ENCODE results near the gene LRRC49. TPM values are rescaled to one million over a fixed set of nuclear protein-coding genes. Genes with fewer than 3 reads are reported as not detected.
"Not testable (repeated sequence)": the region's sequence is repeated elsewhere in the genome, so short reads cannot be mapped to it uniquely, and the experiment has no call there.

Gene LRRC49
- total and polyA plus RNA-seq, 5 donors, result 41.2 to 53.7 (median 48.3) TPM

DNA sequence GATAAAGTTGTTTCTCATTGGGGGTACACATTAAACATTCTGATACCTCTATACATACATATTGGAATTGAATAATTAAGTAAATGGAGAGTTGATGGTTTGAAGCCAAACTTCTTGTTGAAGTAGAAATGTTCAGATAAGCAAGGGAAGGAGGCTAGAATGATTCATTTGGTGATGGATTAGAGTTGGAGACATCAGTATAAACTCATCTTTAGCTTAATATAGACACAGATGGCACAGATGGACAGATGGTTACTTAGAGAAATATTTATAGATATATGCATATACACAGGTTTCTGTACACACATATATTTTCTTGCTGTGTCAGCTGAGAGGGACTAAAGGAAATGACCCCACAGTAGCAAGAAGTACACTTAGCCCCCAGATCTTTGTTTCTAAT lies 69.5 kb downstream of the LRRC49 start:
- intact Hi-C loops (cut with DNase I), result no loop called here
- no peak for ATAC-seq
- H3K27me3 ChIP-seq (ENCODE audit: control insufficient read depth, insufficient read depth), result no peaks in the 10 kb centered on the region
- no peaks in the 10 kb centered on the region for H3K4me1 ChIP-seq (ENCODE audit: control insufficient read depth, insufficient read depth, low read length)
- H3K4me3 ChIP-seq (ENCODE audit: low read length), result no peak overlapping the region
- no peak overlapping the region for H3K27ac ChIP-seq (ENCODE audit: low read length)
- DNase-seq, result no peak
- H3K9me3 ChIP-seq (ENCODE audit: control insufficient read depth, low read length), result no peaks in the 10 kb centered on the region

- Histone ChIP-seq H3K27ac (ENCODE audit: low read length) (no peak overlapping the region), H3K4me1 (ENCODE audit: control insufficient read depth, insufficient read depth, low read length) (no peaks in the 10 kb centered on the region), H3K27me3 (ENCODE audit: control insufficient read depth, insufficient read depth) (no peaks in the 10 kb centered on the region), H3K4me3 (ENCODE audit: low read length) (no peak overlapping the region), H3K9me3 (ENCODE audit: control insufficient read depth, low read length) (no peaks in the 10 kb centered on the region)
- ATAC-seq, result no peak
- intact Hi-C loops (cut with DNase I), result no loop called here
- no peak for DNase-seq
- 99% methylated on average over 1 of the region's 1 CpG for WGBS
Observed at GRCh38 chr15:70963199-70963598, 70.6 kb downstream of the LRRC49 start.

- intact Hi-C loops (cut with DNase I), result no loop called here
- DNase-seq (no peak), ATAC-seq (no peak)
- H3K27ac ChIP-seq (ENCODE audit: low read length), result no peak overlapping the region
- no peaks in the 10 kb centered on the region for H3K4me1 ChIP-seq (ENCODE audit: control insufficient read depth, insufficient read depth, low read length)
- H3K9me3 ChIP-seq (ENCODE audit: control insufficient read depth, low read length), result no peaks in the 10 kb centered on the region
- no peaks in the 10 kb centered on the region for H3K27me3 ChIP-seq (ENCODE audit: control insufficient read depth, insufficient read depth)
- no peak overlapping the region for H3K4me3 ChIP-seq (ENCODE audit: low read length)
- 94% methylated on average over 5 of the region's 5 CpGs for WGBS
Observed at GRCh38 chr15:70964058-70964457, 71.4 kb downstream of the LRRC49 start.

GRCh38 chr15:70964686-70965085 lies 72.1 kb downstream of the LRRC49 start:
- ATAC-seq (no peak), DNase-seq (no peak)
- intact Hi-C loops (cut with DNase I), result no loop called here
- no peaks in the 10 kb centered on the region for H3K4me1 ChIP-seq (ENCODE audit: control insufficient read depth, insufficient read depth, low read length)
- WGBS, result 94% methylated on average over 1 of the region's 1 CpG
- H3K27ac ChIP-seq (ENCODE audit: low read length), result no peak overlapping the region
- H3K4me3 ChIP-seq (ENCODE audit: low read length), result no peak overlapping the region
- H3K27me3 ChIP-seq (ENCODE audit: control insufficient read depth, insufficient read depth), result no peaks in the 10 kb centered on the region
- H3K9me3 ChIP-seq (ENCODE audit: control insufficient read depth, low read length), result no peaks in the 10 kb centered on the region

GRCh38 chr15:70967646-70968045 lies 75.0 kb downstream of the LRRC49 start:
- no peak overlapping the region for H3K4me3 ChIP-seq (ENCODE audit: low read length)
- intact Hi-C loops (cut with DNase I), result no loop called here
- H3K27ac ChIP-seq (ENCODE audit: low read length), result no peak overlapping the region
- WGBS, result 91% methylated on average over 1 of the region's 1 CpG
- H3K4me1 ChIP-seq (ENCODE audit: control insufficient read depth, insufficient read depth, low read length), result no peaks in the 10 kb centered on the region
- DNase-seq (no peak), ATAC-seq (no peak)
- H3K27me3 ChIP-seq (ENCODE audit: control insufficient read depth, insufficient read depth), result no peaks in the 10 kb centered on the region
- no peaks in the 10 kb centered on the region for H3K9me3 ChIP-seq (ENCODE audit: control insufficient read depth, low read length)

DNA sequence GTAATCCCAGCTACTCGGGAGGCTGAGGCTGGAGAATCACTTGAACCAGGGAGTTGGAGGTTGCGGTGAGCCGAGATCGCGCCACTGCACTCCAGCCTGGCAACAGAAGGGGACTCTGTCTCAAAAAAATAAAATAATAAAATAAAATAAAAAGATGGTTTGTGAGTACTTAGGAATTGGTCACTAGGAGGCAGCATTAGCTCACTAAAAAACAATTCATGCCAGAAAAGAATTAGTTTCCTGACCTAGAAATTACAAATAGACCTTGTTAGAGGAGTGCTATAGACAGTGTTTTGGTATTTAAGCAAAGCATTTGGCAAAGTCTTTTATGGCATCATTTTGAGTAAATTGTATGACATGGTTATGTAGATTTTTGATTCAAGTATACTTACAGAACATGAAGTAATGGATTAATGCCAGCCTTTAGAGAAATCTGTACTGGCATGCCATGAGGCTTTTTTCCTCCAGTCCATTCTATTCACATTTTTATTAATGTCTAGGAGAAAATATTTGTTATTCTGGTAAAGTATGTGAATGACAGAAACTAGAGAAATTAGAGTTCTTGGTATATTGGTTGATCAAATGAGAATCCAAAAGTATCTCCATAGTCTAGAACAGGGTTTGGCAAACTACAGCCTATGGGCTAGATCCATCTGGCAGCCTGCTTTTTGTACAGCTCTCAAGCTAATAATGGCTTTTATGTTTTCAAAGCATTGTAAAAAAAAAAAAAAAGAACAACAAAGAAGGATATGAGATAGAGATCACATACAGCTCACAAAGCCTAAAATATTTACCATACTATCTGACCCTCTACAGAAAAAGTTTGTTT lies 81.6 kb downstream of the LRRC49 start:
- Histone ChIP-seq H3K9me3 (ENCODE audit: control insufficient read depth, low read length) (no peaks in the 10 kb centered on the region), H3K27ac (ENCODE audit: low read length) (no peak overlapping the region), H3K27me3 (ENCODE audit: control insufficient read depth, insufficient read depth) (no peaks in the 10 kb centered on the region), H3K4me3 (ENCODE audit: low read length) (no peak overlapping the region), H3K4me1 (ENCODE audit: control insufficient read depth, insufficient read depth, low read length) (no peaks in the 10 kb centered on the region)
- intact Hi-C loops (cut with DNase I), result no loop called here
- ATAC-seq, result no peak
- WGBS, result 71% methylated on average over 5 of the region's 5 CpGs
- no peak for DNase-seq

- WGBS, result 88% methylated on average over 2 of the region's 2 CpGs
- no peaks in the 10 kb centered on the region for H3K4me1 ChIP-seq (ENCODE audit: control insufficient read depth, insufficient read depth, low read length)
- DNase-seq (no peak), ATAC-seq (no peak)
- no peak overlapping the region for H3K4me3 ChIP-seq (ENCODE audit: low read length)
- no peak overlapping the region for H3K27ac ChIP-seq (ENCODE audit: low read length)
- H3K27me3 ChIP-seq (ENCODE audit: control insufficient read depth, insufficient read depth), result no peaks in the 10 kb centered on the region
- no peaks in the 10 kb centered on the region for H3K9me3 ChIP-seq (ENCODE audit: control insufficient read depth, low read length)
- intact Hi-C loops (cut with DNase I), result no loop called here
Observed at GRCh38 chr15:70976851-70977250, 84.2 kb downstream of the LRRC49 start.

DNA sequence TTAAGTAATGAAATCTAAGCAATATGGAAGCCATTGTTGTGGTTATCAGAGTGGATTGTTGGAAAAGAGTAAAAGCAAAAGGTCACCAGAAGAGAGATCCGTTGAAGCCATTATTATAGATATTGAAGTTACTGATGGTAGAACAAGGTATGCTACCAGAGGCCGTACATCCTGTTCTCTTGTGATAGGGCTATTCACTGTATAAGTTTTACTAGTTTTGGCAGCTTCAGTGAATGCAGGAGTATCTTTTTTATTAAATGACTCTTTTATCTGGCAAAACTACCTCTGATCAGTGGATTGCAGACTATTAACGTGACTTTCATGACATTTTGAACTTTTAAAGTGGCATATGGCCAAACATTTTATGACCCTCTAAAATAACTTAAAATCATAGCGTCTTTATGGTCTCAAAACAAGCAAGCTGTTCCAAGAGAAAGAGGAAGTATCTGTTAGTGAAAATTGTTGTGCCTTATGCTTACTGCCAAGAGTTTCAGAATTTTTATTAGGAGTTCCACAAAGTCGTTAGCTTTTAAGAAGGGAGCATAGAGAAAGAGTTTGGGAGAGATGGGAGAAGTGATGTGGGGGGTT lies 102.9 kb downstream of the LRRC49 start:
- no peak overlapping the region for H3K27ac ChIP-seq (ENCODE audit: low read length)
- intact Hi-C loops (cut with DNase I), result no loop called here
- ATAC-seq, result no peak
- H3K4me1 ChIP-seq (ENCODE audit: control insufficient read depth, insufficient read depth, low read length), result no peaks in the 10 kb centered on the region
- H3K4me3 ChIP-seq (ENCODE audit: low read length), result no peak overlapping the region
- 44% methylated on average over 5 of the region's 5 CpGs for WGBS
- no peaks in the 10 kb centered on the region for H3K9me3 ChIP-seq (ENCODE audit: control insufficient read depth, low read length)
- H3K27me3 ChIP-seq (ENCODE audit: control insufficient read depth, insufficient read depth), result no peaks in the 10 kb centered on the region
- no peak for DNase-seq

DNA sequence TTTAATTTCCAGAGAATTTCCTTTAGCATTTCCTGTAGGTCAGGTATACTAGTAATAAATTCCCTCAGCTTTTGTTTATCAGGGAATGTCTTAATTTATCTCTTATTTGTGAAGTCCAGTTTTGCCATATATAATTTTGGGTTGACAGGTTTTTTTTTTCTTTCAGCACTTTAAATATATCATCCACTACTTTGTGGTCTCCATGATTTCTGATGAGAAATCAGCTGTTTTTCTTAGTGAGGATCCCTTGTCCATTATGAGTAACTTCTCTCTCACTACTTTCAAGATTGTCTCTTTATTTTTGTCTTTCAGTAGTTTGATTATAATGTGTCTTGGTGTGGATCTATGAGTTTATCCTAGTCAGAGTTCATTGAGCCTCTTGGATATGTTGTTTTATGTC lies 105.7 kb downstream of the LRRC49 start:
- H3K4me3 ChIP-seq (ENCODE audit: low read length), result no peak overlapping the region
- DNase-seq (no peak), ATAC-seq (no peak)
- H3K9me3 ChIP-seq (ENCODE audit: control insufficient read depth, low read length), result no peaks in the 10 kb centered on the region
- H3K27ac ChIP-seq (ENCODE audit: low read length), result no peak overlapping the region
- H3K4me1 ChIP-seq (ENCODE audit: control insufficient read depth, insufficient read depth, low read length), result no peaks in the 10 kb centered on the region
- intact Hi-C loops (cut with DNase I), result no loop called here
- no peaks in the 10 kb centered on the region for H3K27me3 ChIP-seq (ENCODE audit: control insufficient read depth, insufficient read depth)

GRCh38 chr15:71002316-71002715 lies 109.7 kb downstream of the LRRC49 start:
- Histone ChIP-seq H3K27me3 (ENCODE audit: control insufficient read depth, insufficient read depth) (no peaks in the 10 kb centered on the region), H3K9me3 (ENCODE audit: control insufficient read depth, low read length) (no peaks in the 10 kb centered on the region), H3K4me3 (ENCODE audit: low read length) (no peak overlapping the region), H3K27ac (ENCODE audit: low read length) (no peak overlapping the region), H3K4me1 (ENCODE audit: control insufficient read depth, insufficient read depth, low read length) (no peaks in the 10 kb centered on the region)
- intact Hi-C loops (cut with DNase I), result no loop called here
- no peak for ATAC-seq
- 69% methylated on average over 1 of the region's 1 CpG for WGBS
- no peak for DNase-seq

DNA sequence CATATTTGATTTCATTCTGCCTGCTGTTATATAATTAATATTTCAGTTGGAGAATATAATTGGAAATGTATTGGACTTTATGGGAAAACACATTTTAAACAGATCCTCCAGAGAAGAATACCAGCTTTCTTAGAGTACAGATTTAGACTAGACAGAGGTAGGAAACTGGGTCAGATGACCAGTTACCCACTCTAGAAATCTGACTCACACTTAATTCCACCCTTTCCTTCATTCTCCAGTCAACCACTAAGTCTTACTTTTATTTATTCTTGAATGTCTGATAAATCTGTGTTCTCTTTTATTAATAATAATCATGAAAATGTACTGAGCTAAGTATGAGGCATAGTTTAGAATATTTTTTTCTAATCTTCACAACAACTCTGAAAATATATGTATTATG lies 110.7 kb downstream of the LRRC49 start:
- DNase-seq (no peak), ATAC-seq (no peak)
- Histone ChIP-seq H3K27me3 (ENCODE audit: control insufficient read depth, insufficient read depth) (no peaks in the 10 kb centered on the region), H3K4me3 (ENCODE audit: low read length) (no peak overlapping the region), H3K27ac (ENCODE audit: low read length) (no peak overlapping the region), H3K9me3 (ENCODE audit: control insufficient read depth, low read length) (no peaks in the 10 kb centered on the region), H3K4me1 (ENCODE audit: control insufficient read depth, insufficient read depth, low read length) (no peaks in the 10 kb centered on the region)
- intact Hi-C loops (cut with DNase I), result no loop called here

GRCh38 chr15:71004506-71004905 lies 111.9 kb downstream of the LRRC49 start:
- ATAC-seq; H3K27me3 ChIP-seq (ENCODE audit: control insufficient read depth, insufficient read depth); H3K4me3 ChIP-seq (ENCODE audit: low read length); H3K27ac ChIP-seq (ENCODE audit: low read length); H3K9me3 ChIP-seq (ENCODE audit: control insufficient read depth, low read length); intact Hi-C loops (cut with DNase I); H3K4me1 ChIP-seq (ENCODE audit: control insufficient read depth, insufficient read depth, low read length); DNase-seq: not testable (repeated sequence)
- 98% methylated on average over 4 of the region's 4 CpGs for WGBS
